HG03469 (cell line): ENCODE data around the gene RING1.

Experiments used
- ATAC-seq: cut with Tn5 transposase; IDR thresholded peaks from one replicate; pipeline ENCODE4 v1.9.1; 2021; ENCODE audit warnings: mild to moderate bottlenecking, moderate library complexity, moderate number of reproducible peaks; ENCODE audit not compliant: unreplicated experiment

Gene RING1

GRCh38 chr6:33237741-33238140, 29.4 kb downstream of the RING1 start:
- no peak for ATAC-seq

GRCh38 chr6:33241968-33242367, 33.7 kb downstream of the RING1 start:
- ATAC-seq = no peak

GRCh38 chr6:33243476-33243875, 35.2 kb downstream of the RING1 start:
- ATAC-seq = no peak

GRCh38 chr6:33247977-33248642, 39.8 kb downstream of the RING1 start:
- no peak for ATAC-seq

- no peak for ATAC-seq
Observed at GRCh38 chr6:33248643-33248931, 40.3 kb downstream of the RING1 start.

GRCh38 chr6:33248932-33249731, 40.8 kb downstream of the RING1 start:
- peak; percentile 70 for ATAC-seq

- no peak for ATAC-seq
Observed at GRCh38 chr6:33249732-33250630, 41.7 kb downstream of the RING1 start.

GRCh38 chr6:33250731-33251130, 42.4 kb downstream of the RING1 start:
- ATAC-seq = no peak

GRCh38 chr6:33251395-33252012, 43.2 kb downstream of the RING1 start:
- ATAC-seq = no peak

- no peak for ATAC-seq
Observed at GRCh38 chr6:33252759-33253158, 44.5 kb downstream of the RING1 start.

- ATAC-seq = no peak
Observed at GRCh38 chr6:33254591-33254990, 46.3 kb downstream of the RING1 start.

- ATAC-seq = no peak
Observed at GRCh38 chr6:33259032-33259431, 50.7 kb downstream of the RING1 start.
